HS-5 (cell line): Measurements from ENCODE around the gene OR2T4.

Source experiments
- DNase-seq: peaks from one replicate; pipeline ENCODE4 v3.0.0-alpha.2; 2012; ENCODE audit warnings: low read depth

OR2T4 gene

GRCh38 chr1:248361121-248361715 is at the start of gene OR2T4:
TSS of gene OR2T4 (plus strand) at chr1:248361665. CDS start at chr1:248361665, 0 bp downstream.
- DNase-seq: no peak

GRCh38 chr1:248316796-248317195 is 44.7 kb upstream of the OR2T4 start:
- DNase-seq: no peak

- no peak for DNase-seq
These were observed 37.0 kb upstream of the OR2T4 start, which contains the start of gene OR2M7 for GRCh38 chr1:248324468-248324867. TSS of gene OR2M7 (minus strand) at chr1:248324568. CDS start at chr1:248324568, 0 bp downstream.

- DNase-seq: no peak
These were observed 18.0 kb upstream of the OR2T4 start for GRCh38 chr1:248343451-248343850.

- DNase-seq: no peak
These were observed 13.0 kb upstream of the OR2T4 start, which contains the start of gene OR14C36 for GRCh38 chr1:248348475-248348874. TSS of gene OR14C36 (plus strand) at chr1:248348775. CDS start at chr1:248348775, 0 bp downstream.

- no peak for DNase-seq
These were observed 2.0 kb upstream of the OR2T4 start for GRCh38 chr1:248359415-248359814.

- no peak for DNase-seq
These were observed 5.1 kb downstream of the OR2T4 start for GRCh38 chr1:248366609-248367008.

GRCh38 chr1:248372394-248372793 is 10.9 kb downstream of the OR2T4 start:
- DNase-seq: no peak

- no peak for DNase-seq
These were observed 12.3 kb downstream of the OR2T4 start for GRCh38 chr1:248373761-248374160.

GRCh38 chr1:248375446-248375845 is 14.0 kb downstream of the OR2T4 start, which contains the start of gene OR2T6:
TSS of gene OR2T6 (plus strand) at chr1:248375746. CDS start at chr1:248387609, 11,863 bp downstream.
- DNase-seq: no peak

GRCh38 chr1:248376916-248377315 is 15.5 kb downstream of the OR2T4 start:
- no peak for DNase-seq

- no peak for DNase-seq
These were observed 19.4 kb downstream of the OR2T4 start for GRCh38 chr1:248380854-248381253.

GRCh38 chr1:248388426-248388825 is 27.0 kb downstream of the OR2T4 start:
- no peak for DNase-seq

GRCh38 chr1:248393050-248393449 is 31.6 kb downstream of the OR2T4 start:
- DNase-seq: no peak

GRCh38 chr1:248402748-248403147 is 41.3 kb downstream of the OR2T4 start, which contains the start of gene OR2T1:
TSS of gene OR2T1 (plus strand) at chr1:248403048. CDS start at chr1:248406148, 3,100 bp downstream.
- DNase-seq: no peak

GRCh38 chr1:248404024-248404423 is 42.6 kb downstream of the OR2T4 start:
- DNase-seq: peak; percentile 4

GRCh38 chr1:248406721-248407692 is 45.5 kb downstream of the OR2T4 start:
- DNase-seq: no peak
